K562 (cell line): ENCODE results near the gene AS3MT. TPM values are rescaled to one million over a fixed set of nuclear protein-coding genes. Genes with fewer than 3 reads are reported as not detected.

Source experiments
- ATAC-seq: fragments of 200-7000 bp; cut with Tn5 transposase; 3 replicates; pipeline ENCODE4 v1.9.1; 2020; ENCODE audit warnings: moderate library complexity
- BruUV-seq: library from RNA; stranded (reverse); fragments of 400-500 nt; replicated peaks from 2 replicates; lab custom pipeline; 2021; lab: Mats Ljungman, UMichigan
- CTCF ChIA-PET: fragments of 300-600 bp; formaldehyde crosslinking; extraction: SDS; loops from one replicate; lab custom pipeline; 2021; ENCODE audit warnings: low intra/inter-chr PET ratio; lab: Yijun Ruan, JAX
- POLR2A ChIA-PET: fragments of 300-600, 350-650 bp; sonication (Branson Sonifier 250); formaldehyde crosslinking; extraction: SDS; loops from one replicate; lab custom pipeline; 2021; ENCODE audit warnings: antibody characterized with exemption, inconsistent platforms; lab: Yijun Ruan, JAX
- DNase-seq, 4 experiments: peaks; one replicate each; pipeline versions ENCODE4 v3.0.0 to v3.0.0-alpha.2; 2011 to 2018; ENCODE audit warnings: low spot score in 3 of 4, mixed read lengths in 3 of 4; ENCODE audit errors: extremely low read depth in 1 of 4
- FAIRE-seq: peaks from 2 replicates; lab custom pipeline; 2011; peaks lifted over from hg19 to GRCh38; lab: Jason Lieb, UNC
- H2AFZ ChIP-seq: 2 replicates; pipeline ENCODE4 v1.6.0; 2011; ENCODE audit warnings: low read depth, low read length, control low read depth, inconsistent platforms
- H3K27ac ChIP-seq: fragments of 200-600 bp; 3 replicates; pipeline ENCODE4 v1.8.0; 2011; ENCODE audit warnings: low read depth, mild to moderate bottlenecking, control low read depth, inconsistent platforms, low read length, moderate library complexity, mixed read lengths; ENCODE audit errors: extremely low read depth
- H3K27me3 ChIP-seq, 2 experiments: fragments of 300-600 bp in 1 of 2; 2 replicates in 1 of 2; 3 replicates in 1 of 2; pipeline versions ENCODE4 v1.6.0 to v1.8.0; 2011; ENCODE audit warnings: inconsistent platforms in 2 of 2, low read length in 2 of 2, mild to moderate bottlenecking in 1 of 2, mixed read lengths in 1 of 2, moderate library complexity in 1 of 2; ENCODE audit not compliant: control insufficient read depth in 2 of 2, insufficient read depth in 2 of 2
- H3K36me3 ChIP-seq: fragments of 300-600 bp; 3 replicates; pipeline ENCODE4 v1.8.0; 2011; ENCODE audit warnings: mild to moderate bottlenecking, low read length, inconsistent platforms; ENCODE audit not compliant: control insufficient read depth, insufficient read depth
- H3K4me1 ChIP-seq, 2 experiments: fragments of 200-600 bp in 1 of 2; replicated peaks in 1 of 2; 2 replicates in 1 of 2; 3 replicates in 1 of 2; pipeline versions ENCODE4 v1.5.1 to v1.8.0; 2011; ENCODE audit warnings: inconsistent platforms in 2 of 2, low read length in 2 of 2, mild to moderate bottlenecking in 1 of 2, mixed read lengths in 1 of 2, moderate library complexity in 1 of 2; ENCODE audit not compliant: control insufficient read depth in 2 of 2, insufficient read depth in 2 of 2
- H3K4me2 ChIP-seq: 2 replicates; pipeline ENCODE4 v1.6.1; 2011; ENCODE audit warnings: low read length, control low read depth, inconsistent platforms, mixed read lengths; ENCODE audit not compliant: insufficient read depth
- H3K4me3 ChIP-seq: fragments of 200-600 bp; sonication (generic), shearing (Covaris generic); 2 replicates; pipeline ENCODE4 v1.5.1; 2016; ENCODE audit warnings: control low read depth, inconsistent platforms
- H3K79me2 ChIP-seq: fragments of 200-600 bp; 3 replicates; pipeline ENCODE4 v1.8.0; 2011; ENCODE audit warnings: low read length, inconsistent platforms; ENCODE audit not compliant: control insufficient read depth, insufficient read depth
- H3K9ac ChIP-seq, 2 experiments: 2 replicates each; pipeline versions ENCODE4 v1.6.0 to v1.6.1; 2011; ENCODE audit warnings: low read depth in 2 of 2, low read length in 2 of 2, control low read depth in 1 of 2, inconsistent platforms in 1 of 2, mild to moderate bottlenecking in 1 of 2, mixed read lengths in 1 of 2; ENCODE audit not compliant: insufficient read depth in 1 of 2
- H3K9me1 ChIP-seq: one replicate; pipeline ENCODE4 v1.6.0; 2011; ENCODE audit warnings: inconsistent platforms, mild to moderate bottlenecking, low read length, moderate library complexity; ENCODE audit not compliant: control insufficient read depth, insufficient read depth
- H3K9me3 ChIP-seq: replicated peaks from 2 replicates; pipeline ENCODE4 v1.5.1; 2011; ENCODE audit warnings: low read depth, low read length, inconsistent platforms; ENCODE audit not compliant: control insufficient read depth, insufficient read depth
- H4K20me1 ChIP-seq: replicated peaks from 2 replicates; pipeline ENCODE4 v1.6.1; 2011; ENCODE audit warnings: low read length, inconsistent platforms, mixed read lengths; ENCODE audit not compliant: control insufficient read depth, insufficient read depth
- ATF3 ChIP-seq, 2 experiments: fragments of 450-650 bp in 1 of 2; sonication (generic) in 1 of 2; formaldehyde crosslinking in 1 of 2; IDR thresholded peaks in 1 of 2; conservative IDR thresholded peaks in 1 of 2; 2 replicates each; pipeline versions ENCODE4 v1.6.1 to v1.8.1; 2016 to 2023; ENCODE audit warnings: mild to moderate bottlenecking in 2 of 2, moderate library complexity in 2 of 2, inconsistent platforms in 1 of 2, missing genetic modification reagents in 1 of 2
- CREB3L1 ChIP-seq: fragments of 450-650 bp; IDR thresholded peaks from 2 replicates; pipeline ENCODE4 v1.6.1; 2014; ENCODE audit warnings: low read depth, mild to moderate bottlenecking, moderate library complexity, borderline replicate concordance
- CSDE1 ChIP-seq, 2 experiments: fragments of 450-650 bp; IDR thresholded peaks; 2 replicates each; pipeline ENCODE4 v1.6.1; 2016; ENCODE audit warnings: mild to moderate bottlenecking in 1 of 2
- GTF2A2 ChIP-seq: IDR thresholded peaks from 2 replicates; pipeline ENCODE4 v1.6.1; 2016; ENCODE audit warnings: mild to moderate bottlenecking, missing genetic modification characterization, missing compliant biosample characterization
- NCOR1 ChIP-seq: fragments of 450-650 bp; IDR thresholded peaks from 2 replicates; pipeline ENCODE4 v1.6.1; 2016; ENCODE audit warnings: mild to moderate bottlenecking, moderate library complexity
- NR2F6 ChIP-seq: fragments of 450-650 bp; formaldehyde crosslinking; IDR thresholded peaks from 2 replicates; pipeline ENCODE4 v1.4.0; 2020; ENCODE audit warnings: mild to moderate bottlenecking
- NR3C1 ChIP-seq: sonication (generic); formaldehyde crosslinking; IDR thresholded peaks from 2 replicates; pipeline ENCODE4 v1.8.1; 2022; ENCODE audit warnings: missing genetic modification reagents
- PRMT5 ChIP-seq: sonication (generic); formaldehyde crosslinking; IDR thresholded peaks from 2 replicates; pipeline ENCODE4 v1.5.0; 2020; ENCODE audit warnings: missing genetic modification reagents
- SIRT6 ChIP-seq: IDR thresholded peaks from one replicate; pipeline ENCODE4 v1.6.1; 2012; ENCODE audit warnings: low read depth, mild to moderate bottlenecking, control low read depth, inconsistent platforms, low read length, moderate library complexity
- TBP ChIP-seq: optimal IDR thresholded peaks from 2 replicates; pipeline ENCODE3; 2011; ENCODE audit warnings: low read depth, low read length, improper control_type of control experiment
- in situ Hi-C: fragments of 300-500 bp; cut with MboI; formaldehyde crosslinking; loops from 4 replicates; pipeline ENCODE4 v1.15.0; 2018; ENCODE audit warnings: inconsistent platforms, mixed read lengths
- intact Hi-C: fragments of 100-400 bp; cut with micrococcal nuclease; formaldehyde crosslinking; loops from 2 replicates; pipeline ENCODE4 v1.14.2; 2022
- polyA plus RNA-seq, 8 experiments: library from polyadenylated mRNA; depleted of rRNA in 4 of 8; stranded (reverse) in 5 of 8; unstranded in 3 of 8; fragments of >200 nt; fragmentation: Nextera tagmentation in 2 of 8; fragmentation: Illumina TruSeq in 1 of 8; extraction: Ambion mirVana in 2 of 8; extraction: Trizol in 1 of 8; gene quantifications; 2 replicates each; pipeline versions ENCODE4 v1.2.1 to v1.2.3, GENCODE V29; 2011 to 2014; ENCODE audit warnings: inconsistent platforms in 1 of 8, missing spikeins in 1 of 8
- total RNA-seq, 7 experiments: library from RNA; depleted of rRNA in 6 of 7; stranded (reverse); fragments of >200 nt in 6 of 7; fragmentation: Illumina TruSeq in 2 of 7; extraction: Trizol in 2 of 7; gene quantifications; 2 replicates each; pipeline versions ENCODE4 v1.2.1 to v1.2.3, GENCODE V29; 2011 to 2021; ENCODE audit warnings: low replicate concordance in 1 of 7
- TF ChIP-seq, protein P1 (sequence below), 2 experiments: fragments of 450-650 bp in 1 of 2; IDR thresholded peaks; 2 replicates each; pipeline ENCODE4 v1.6.1; 2011 to 2017; ENCODE audit warnings: low read depth in 2 of 2, antibody characterized with exemption in 1 of 2, borderline replicate concordance in 1 of 2, low read length in 1 of 2, mild to moderate bottlenecking in 1 of 2, mixed read lengths in 1 of 2; ENCODE audit not compliant: control insufficient read depth in 1 of 2
- TF ChIP-seq, protein P2 (sequence below), 2 experiments: fragments of 450-650 bp in 1 of 2; sonication (generic) in 1 of 2; formaldehyde crosslinking; conservative IDR thresholded peaks; 2 replicates each; pipeline versions ENCODE4 v1.4.0 to v1.8.1; 2020 to 2022; ENCODE audit warnings: mild to moderate bottlenecking in 1 of 2, missing genetic modification reagents in 1 of 2
- TF ChIP-seq, protein P3 (sequence below), 2 experiments: fragments of 250-450 bp in 1 of 2; fragments of 450-650 bp in 1 of 2; sonication (Bioruptor Pico) in 1 of 2; IDR thresholded peaks; 2 replicates each; pipeline versions ENCODE4 v1.6.1 to v1.8.0; 2016 to 2021; ENCODE audit warnings: mild to moderate bottlenecking in 2 of 2, moderate library complexity in 2 of 2, missing compliant biosample characterization in 1 of 2, missing genetic modification characterization in 1 of 2

The AS3MT gene
- total and polyA plus RNA-seq, 9 of the 15 experiments (the other 6 are each of a cell fraction or from before 2014, with no cell fraction given), result 0.04 to 0.33 (median 0.19) TPM; not detected in 2

DNA sequence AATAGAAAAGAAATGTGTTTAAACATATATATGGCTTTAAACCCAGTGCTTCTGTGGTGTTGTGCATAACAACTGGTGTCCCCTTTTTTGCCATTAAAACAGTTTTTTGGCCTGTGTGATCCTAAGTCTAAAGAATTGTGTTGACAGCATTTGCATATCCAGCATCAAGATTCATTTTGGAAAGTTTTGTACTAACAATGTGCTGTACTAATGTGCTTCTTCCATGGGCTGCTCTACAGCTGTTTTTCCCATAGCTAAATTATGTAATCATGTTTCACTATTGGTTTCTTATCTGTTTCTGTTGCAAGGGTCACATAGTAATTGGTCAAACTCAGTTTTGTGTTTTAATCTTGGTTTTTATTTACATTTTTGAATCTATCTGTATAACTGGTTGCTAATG lies 54.3 kb downstream of the AS3MT start:
- no peak overlapping the region for H3K4me3 ChIP-seq
- H3K27ac ChIP-seq, result no peak overlapping the region
- no peak overlapping the region for H3K9ac ChIP-seq
- DNase-seq (no peak), FAIRE-seq (no peak), ATAC-seq (no peak)
- no peaks in the 10 kb centered on the region for H3K9me3 ChIP-seq
- no TSS peak for BruUV-seq
- no peak for TF ChIP-seq ATF3 (IDR thresholded peaks at IDR 0.05)
- no peak for TF ChIP-seq ATF3 (CRISPR knock-in tag; conservative IDR thresholded peaks at IDR 0.05)
- TF ChIP-seq, protein P1, sequence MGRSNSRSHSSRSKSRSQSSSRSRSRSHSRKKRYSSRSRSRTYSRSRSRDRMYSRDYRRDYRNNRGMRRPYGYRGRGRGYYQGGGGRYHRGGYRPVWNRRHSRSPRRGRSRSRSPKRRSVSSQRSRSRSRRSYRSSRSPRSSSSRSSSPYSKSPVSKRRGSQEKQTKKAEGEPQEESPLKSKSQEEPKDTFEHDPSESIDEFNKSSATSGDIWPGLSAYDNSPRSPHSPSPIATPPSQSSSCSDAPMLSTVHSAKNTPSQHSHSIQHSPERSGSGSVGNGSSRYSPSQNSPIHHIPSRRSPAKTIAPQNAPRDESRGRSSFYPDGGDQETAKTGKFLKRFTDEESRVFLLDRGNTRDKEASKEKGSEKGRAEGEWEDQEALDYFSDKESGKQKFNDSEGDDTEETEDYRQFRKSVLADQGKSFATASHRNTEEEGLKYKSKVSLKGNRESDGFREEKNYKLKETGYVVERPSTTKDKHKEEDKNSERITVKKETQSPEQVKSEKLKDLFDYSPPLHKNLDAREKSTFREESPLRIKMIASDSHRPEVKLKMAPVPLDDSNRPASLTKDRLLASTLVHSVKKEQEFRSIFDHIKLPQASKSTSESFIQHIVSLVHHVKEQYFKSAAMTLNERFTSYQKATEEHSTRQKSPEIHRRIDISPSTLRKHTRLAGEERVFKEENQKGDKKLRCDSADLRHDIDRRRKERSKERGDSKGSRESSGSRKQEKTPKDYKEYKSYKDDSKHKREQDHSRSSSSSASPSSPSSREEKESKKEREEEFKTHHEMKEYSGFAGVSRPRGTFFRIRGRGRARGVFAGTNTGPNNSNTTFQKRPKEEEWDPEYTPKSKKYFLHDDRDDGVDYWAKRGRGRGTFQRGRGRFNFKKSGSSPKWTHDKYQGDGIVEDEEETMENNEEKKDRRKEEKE (IDR thresholded peaks at IDR 0.05; ENCODE audit: borderline replicate concordance in 1 of 2, control insufficient read depth in 1 of 2, low read depth in 2 of 2, low read length in 1 of 2), result no peak
- no peak for TF ChIP-seq TBP
- TF ChIP-seq CSDE1 (IDR thresholded peaks at IDR 0.05), result no peak
- no peak for TF ChIP-seq NR3C1
- no peak for TF ChIP-seq GTF2A2 (tag)
- TF ChIP-seq, protein P2, sequence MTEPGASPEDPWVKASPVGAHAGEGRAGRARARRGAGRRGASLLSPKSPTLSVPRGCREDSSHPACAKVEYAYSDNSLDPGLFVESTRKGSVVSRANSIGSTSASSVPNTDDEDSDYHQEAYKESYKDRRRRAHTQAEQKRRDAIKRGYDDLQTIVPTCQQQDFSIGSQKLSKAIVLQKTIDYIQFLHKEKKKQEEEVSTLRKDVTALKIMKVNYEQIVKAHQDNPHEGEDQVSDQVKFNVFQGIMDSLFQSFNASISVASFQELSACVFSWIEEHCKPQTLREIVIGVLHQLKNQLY (CRISPR knock-in tag; conservative IDR thresholded peaks at IDR 0.05), result no peak
- TF ChIP-seq CREB3L1, result no peak
- TF ChIP-seq, protein P3, sequence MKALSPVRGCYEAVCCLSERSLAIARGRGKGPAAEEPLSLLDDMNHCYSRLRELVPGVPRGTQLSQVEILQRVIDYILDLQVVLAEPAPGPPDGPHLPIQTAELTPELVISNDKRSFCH (CRISPR knock-in tag; IDR thresholded peaks at IDR 0.05), result no peak
- TF ChIP-seq, protein P3 (tag; IDR thresholded peaks at IDR 0.05), result no peak
- TF ChIP-seq NCOR1, result no peak
- TF ChIP-seq PRMT5 (CRISPR knock-in tag), result no peak
- no peak for TF ChIP-seq NR2F6 (CRISPR knock-in tag)
- no peak for TF ChIP-seq SIRT6
- TF ChIP-seq, all 486 proteins: peak for 0
- no peaks in the 10 kb centered on the region for H3K27me3 ChIP-seq
- in situ Hi-C loops (no loop called here), intact Hi-C loops (loop anchor here (10.0 kb wide), 1 partner anchor 61 kb away; no protein-coding TSS in a partner anchor)
- no peaks in the 10 kb centered on the region for H3K9me1 ChIP-seq
- H2AFZ ChIP-seq, result no peak overlapping the region
- H3K36me3 ChIP-seq, result no peaks in the 10 kb centered on the region
- peaks cover 32% of the 10 kb centered on the region for H3K79me2 ChIP-seq
- ChIA-PET CTCF (no interaction called here), POLR2A (no interaction called here)
- no peak overlapping the region for H3K4me2 ChIP-seq
- H4K20me1 ChIP-seq, result no peaks in the 10 kb centered on the region
- H3K4me1 ChIP-seq, result peaks cover 9 to 16% of the 10 kb centered on the region in 2 experiments; a peak in 4 of 5 replicates
